BE2C (cell line): ENCODE data around the gene ADCY1.

Experiments used
- DNase-seq: peaks from one replicate; pipeline ENCODE4 v3.0.0-alpha.2; 2020
- H3K27me3 ChIP-seq: fragments of 250-450 bp; sonication (Bioruptor Pico); 2 replicates; pipeline ENCODE4 v1.5.1; 2020; ENCODE audit warnings: mild to moderate bottlenecking
- H3K36me3 ChIP-seq: fragments of 250-450 bp; sonication (Bioruptor Pico); 2 replicates; pipeline ENCODE4 v1.5.1; 2020; ENCODE audit warnings: mild to moderate bottlenecking
- H3K4me1 ChIP-seq: fragments of 250-450 bp; sonication (Bioruptor Pico); 2 replicates; pipeline ENCODE4 v1.5.1; 2020
- H3K4me3 ChIP-seq: 2 replicates; pipeline ENCODE4 v1.5.1; 2011; ENCODE audit warnings: low read depth, low read length
- H3K9me3 ChIP-seq: fragments of 250-450 bp; sonication (Bioruptor Pico); 2 replicates; pipeline ENCODE4 v1.5.1; 2020
- CTCF ChIP-seq: IDR thresholded peaks from 2 replicates; pipeline ENCODE4 v1.5.1; 2012; ENCODE audit warnings: mild to moderate bottlenecking, low read depth, low read length

ADCY1 gene

GRCh38 chr7:45563941-45564461, 10.2 kb upstream of the ADCY1 start:
- no peaks in the 10 kb centered on the region for H3K27me3 ChIP-seq
- no peak overlapping the region for H3K4me3 ChIP-seq
- DNase-seq: no peak
- H3K36me3 ChIP-seq: no peaks in the 10 kb centered on the region
- no peak for TF ChIP-seq CTCF
- H3K4me1 ChIP-seq: no peaks in the 10 kb centered on the region
- H3K9me3 ChIP-seq: no peaks in the 10 kb centered on the region

- no peak for DNase-seq
- no peak for TF ChIP-seq CTCF
- Histone ChIP-seq H3K27me3 (no peaks in the 10 kb centered on the region), H3K36me3 (no peaks in the 10 kb centered on the region), H3K9me3 (no peaks in the 10 kb centered on the region), H3K4me1 (no peaks in the 10 kb centered on the region), H3K4me3 (no peak overlapping the region)
These were observed 9.7 kb upstream of the ADCY1 start for GRCh38 chr7:45564485-45564884.

- Histone ChIP-seq H3K9me3 (no peaks in the 10 kb centered on the region), H3K4me3 (no peak overlapping the region), H3K4me1 (no peaks in the 10 kb centered on the region), H3K27me3 (no peaks in the 10 kb centered on the region), H3K36me3 (no peaks in the 10 kb centered on the region)
- TF ChIP-seq CTCF: no peak
- no peak for DNase-seq
These were observed 9.2 kb upstream of the ADCY1 start for GRCh38 chr7:45564886-45565455.

- H3K4me1 ChIP-seq: no peaks in the 10 kb centered on the region
- H3K36me3 ChIP-seq: no peaks in the 10 kb centered on the region
- no peaks in the 10 kb centered on the region for H3K27me3 ChIP-seq
- H3K4me3 ChIP-seq: no peak overlapping the region
- DNase-seq: no peak
- no peaks in the 10 kb centered on the region for H3K9me3 ChIP-seq
- no peak for TF ChIP-seq CTCF
These were observed 7.8 kb upstream of the ADCY1 start for GRCh38 chr7:45566386-45566785.

GRCh38 chr7:45566961-45567360, 7.2 kb upstream of the ADCY1 start:
- H3K27me3 ChIP-seq: no peaks in the 10 kb centered on the region
- H3K9me3 ChIP-seq: no peaks in the 10 kb centered on the region
- DNase-seq: no peak
- TF ChIP-seq CTCF: no peak
- no peak overlapping the region for H3K4me3 ChIP-seq
- no peaks in the 10 kb centered on the region for H3K36me3 ChIP-seq
- H3K4me1 ChIP-seq: no peaks in the 10 kb centered on the region

- Histone ChIP-seq H3K4me3 (no peak overlapping the region), H3K4me1 (no peaks in the 10 kb centered on the region), H3K36me3 (no peaks in the 10 kb centered on the region), H3K9me3 (no peaks in the 10 kb centered on the region), H3K27me3 (no peaks in the 10 kb centered on the region)
- TF ChIP-seq CTCF: no peak
- DNase-seq: no peak
These were observed 6.5 kb upstream of the ADCY1 start for GRCh38 chr7:45567713-45568112.
